Measurements from ENCODE around the gene TDO2.

Gene TDO2

GRCh38 chr4:155953151-155954117 lies 49.9 kb downstream of the TDO2 start, which contains the start of gene CTSO:
Gene CTSO, minus strand, starts transcription at chr4:155953866. Its CDS starts 19 bp downstream, at chr4:155953847.
- DNase-seq (ENCODE audit: low read depth, low spot score): peak; percentile 62

GRCh38 chr4:155954118-155954685 lies 50.7 kb downstream of the TDO2 start:
- no peak for DNase-seq (ENCODE audit: low read depth, low spot score)

- no peak for DNase-seq (ENCODE audit: low read depth, low spot score)
Observed at GRCh38 chr4:155954939-155955338, 51.4 kb downstream of the TDO2 start.

- DNase-seq (ENCODE audit: low read depth, low spot score): no peak
Observed at GRCh38 chr4:155956461-155956860, 53.0 kb downstream of the TDO2 start.

GRCh38 chr4:155959417-155959816 lies 55.9 kb downstream of the TDO2 start:
- DNase-seq (ENCODE audit: low read depth, low spot score): no peak

GRCh38 chr4:155960522-155960921 lies 57.0 kb downstream of the TDO2 start:
- no peak for DNase-seq (ENCODE audit: low read depth, low spot score)

- no peak for DNase-seq (ENCODE audit: low read depth, low spot score)
Observed at GRCh38 chr4:155961575-155961974, 58.1 kb downstream of the TDO2 start.

- DNase-seq (ENCODE audit: low read depth, low spot score): no peak
Observed at GRCh38 chr4:155962767-155963166, 59.3 kb downstream of the TDO2 start.

- no peak for DNase-seq (ENCODE audit: low read depth, low spot score)
Observed at GRCh38 chr4:155964016-155964891, 60.8 kb downstream of the TDO2 start.

GRCh38 chr4:155966171-155966570 lies 62.7 kb downstream of the TDO2 start:
- no peak for DNase-seq (ENCODE audit: low read depth, low spot score)

GRCh38 chr4:155966731-155967395 lies 63.4 kb downstream of the TDO2 start:
- DNase-seq (ENCODE audit: low read depth, low spot score): no peak
